Measurements from ENCODE around the gene SHOC2. TPM values are rescaled to one million over a fixed set of nuclear protein-coding genes. Genes with fewer than 3 reads are reported as not detected.
"Not testable (repeated sequence)": the region's sequence is repeated elsewhere in the genome, so short reads cannot be mapped to it uniquely, and the experiment has no call there.

SHOC2 gene
- total RNA-seq, 1 donor = 29.6 TPM

GRCh38 chr10:110900983-110901382 lies 18.4 kb upstream of the SHOC2 start:
- DNase-seq (ENCODE audit: low read depth in 2 of 3, low spot score in 2 of 3) = no peak

- DNase-seq (ENCODE audit: low read depth in 2 of 3, low spot score in 2 of 3) = no peak
Measured at GRCh38 chr10:110901954-110902819, 17.2 kb upstream of the SHOC2 start.

- DNase-seq (ENCODE audit: low read depth in 2 of 3, low spot score in 2 of 3) = no peak
Measured at GRCh38 chr10:110903280-110904278, 15.8 kb upstream of the SHOC2 start.

GRCh38 chr10:110910138-110910537 lies 9.3 kb upstream of the SHOC2 start:
- DNase-seq (ENCODE audit: low read depth in 2 of 3, low spot score in 2 of 3) = no peak

- DNase-seq (ENCODE audit: low read depth in 2 of 3, low spot score in 2 of 3) = no peak
Measured at GRCh38 chr10:110912374-110912773, 7.0 kb upstream of the SHOC2 start.

GRCh38 chr10:110914431-110914830 lies 5.0 kb upstream of the SHOC2 start:
- DNase-seq (ENCODE audit: low read depth in 2 of 3, low spot score in 2 of 3) = no peak

GRCh38 chr10:110915035-110915434 lies 4.4 kb upstream of the SHOC2 start:
- no peak for DNase-seq (ENCODE audit: low read depth in 2 of 3, low spot score in 2 of 3)

- DNase-seq (ENCODE audit: low read depth in 2 of 3, low spot score in 2 of 3) = not testable (repeated sequence)
Measured at GRCh38 chr10:110915600-110915999, 3.8 kb upstream of the SHOC2 start.

- no peak for DNase-seq (ENCODE audit: low read depth in 2 of 3, low spot score in 2 of 3)
Measured at GRCh38 chr10:110916554-110917346, 2.7 kb upstream of the SHOC2 start.

- DNase-seq (ENCODE audit: low read depth in 2 of 3, low spot score in 2 of 3) = peak in 1 of 3 donors; percentile 94
Measured at GRCh38 chr10:110918269-110918642, 1.1 kb upstream of the SHOC2 start.

- peak; percentile 92 to 100 (median 100) for DNase-seq (ENCODE audit: low read depth in 2 of 3, low spot score in 2 of 3)
Measured at GRCh38 chr10:110918643-110919348, 608 bp upstream of the SHOC2 start, which contains the start of gene BBIP1. Gene BBIP1, minus strand, starts transcription at chr10:110919180. Its CDS starts 1,023 bp downstream, at chr10:110918157.

GRCh38 chr10:110919971-110920881 lies 822 bp downstream of the SHOC2 start:
- DNase-seq (ENCODE audit: low read depth in 2 of 3, low spot score in 2 of 3) = peak in 2 of 3 donors; percentile 37 to 71

- no peak for DNase-seq (ENCODE audit: low read depth in 2 of 3, low spot score in 2 of 3)
Measured at GRCh38 chr10:110923856-110924493, 4.6 kb downstream of the SHOC2 start.

- no peak for DNase-seq (ENCODE audit: low read depth in 2 of 3, low spot score in 2 of 3)
Measured at GRCh38 chr10:110927461-110927860, 8.1 kb downstream of the SHOC2 start.

GRCh38 chr10:110931769-110932381 lies 12.5 kb downstream of the SHOC2 start:
- DNase-seq (ENCODE audit: low read depth in 2 of 3, low spot score in 2 of 3) = no peak

- DNase-seq (ENCODE audit: low read depth in 2 of 3, low spot score in 2 of 3) = no peak
Measured at GRCh38 chr10:110932505-110933180, 13.2 kb downstream of the SHOC2 start.

- no peak for DNase-seq (ENCODE audit: low read depth in 2 of 3, low spot score in 2 of 3)
Measured at GRCh38 chr10:110936757-110937156, 17.4 kb downstream of the SHOC2 start.

All from hematopoietic multipotent progenitor cell (in vitro differentiated cells).